Measurements from ENCODE around the gene GPR89A. TPM values are rescaled to one million over a fixed set of nuclear protein-coding genes. Genes with fewer than 3 reads are reported as not detected.

Gene GPR89A
- total and polyA plus RNA-seq, 2 of the 8 experiments (the other 6 are each of a cell fraction or from before 2014, with no cell fraction given) = 26.8 to 46.6 TPM

- TF ChIP-seq YY1 (IDR thresholded peaks at IDR 0.05; ENCODE audit: low read depth, low read length) = no peak
- TF ChIP-seq CHD1 (IDR thresholded peaks at IDR 0.05; ENCODE audit: low read depth, low read length) = no peak
- no peak for TF ChIP-seq SRF (IDR thresholded peaks at IDR 0.05; ENCODE audit: low read depth, low read length)
Observed at GRCh38 chr1:145701306-145701862, 93.6 kb downstream of the GPR89A start (continued).

All from H1 (cell line).